T-cell (primary cell): Measurements from ENCODE around the gene SMOC1. TPM values are rescaled to one million over a fixed set of nuclear protein-coding genes. Genes with fewer than 3 reads are reported as not detected.

Source experiments
- ATAC-seq, 4 experiments: fragments of 200-7000 bp in 3 of 4; fragments of 150-1000 bp in 1 of 4; cut with Tn5 transposase; replicated peaks in 1 of 4; 1 replicate in 3 of 4; 2 replicates in 1 of 4; pipeline ENCODE4 v1.10.0; 2021; ENCODE audit warnings: moderate library complexity in 3 of 4, mild to moderate bottlenecking in 2 of 4, moderate number of reproducible peaks in 1 of 4
- CTCF ChIA-PET, 2 donors: fragments of 300-600 bp; sonication (Branson Sonifier 250); formaldehyde crosslinking; loops; one replicate each; lab custom pipeline; 2022; ENCODE audit warnings: antibody characterized with exemption in 2 of 2; lab: Charles Lee
- POLR2A ChIA-PET, 2 donors: fragments of 300-600 bp; sonication (Branson Sonifier 250); formaldehyde crosslinking; loops; one replicate each; lab custom pipeline; 2022; ENCODE audit warnings: antibody characterized with exemption in 2 of 2; lab: Charles Lee
- DNase-seq, 35 experiments: peaks; one replicate each; pipeline versions ENCODE4 v3.0.0 to v3.0.0-alpha.2; 2013 to 2023
- H3K27ac ChIP-seq: one replicate; pipeline ENCODE4 v1.5.1; 2013; ENCODE audit warnings: low read length
- H3K27me3 ChIP-seq, 2 experiments: replicated peaks in 1 of 2; 1 replicate in 1 of 2; 2 replicates in 1 of 2; pipeline versions ENCODE4 v1.6.1 to v1.7.0; 2013; ENCODE audit warnings: low read length in 1 of 2, mixed read lengths in 1 of 2; ENCODE audit not compliant: control insufficient read depth in 2 of 2, insufficient read depth in 2 of 2; ENCODE audit errors: extremely low read depth in 1 of 2
- H3K36me3 ChIP-seq, 2 donors: 1 replicate in 1 of 2; 2 replicates in 1 of 2; pipeline versions ENCODE4 v1.6.1 to v1.7.0; 2013; ENCODE audit warnings: low read length in 1 of 2; ENCODE audit not compliant: control insufficient read depth in 2 of 2, insufficient read depth in 1 of 2; ENCODE audit errors: extremely low read depth in 1 of 2
- H3K4me1 ChIP-seq, 2 experiments: 1 replicate in 1 of 2; 2 replicates in 1 of 2; pipeline versions ENCODE4 v1.6.1 to v1.7.0; 2013; ENCODE audit warnings: low read length in 2 of 2, mixed read lengths in 1 of 2; ENCODE audit not compliant: insufficient read depth in 2 of 2, control insufficient read depth in 1 of 2; ENCODE audit errors: extremely low read depth in 1 of 2
- H3K4me3 ChIP-seq, 2 donors: 1 replicate in 1 of 2; 2 replicates in 1 of 2; pipeline versions ENCODE4 v1.5.1 to v1.7.0; 2013; ENCODE audit warnings: mild to moderate bottlenecking in 2 of 2, low read length in 1 of 2, moderate library complexity in 1 of 2; ENCODE audit not compliant: control insufficient read depth in 1 of 2; ENCODE audit errors: extremely low read depth in 1 of 2
- H3K9me3 ChIP-seq: 2 replicates; pipeline ENCODE4 v1.7.0; 2013
- H3K27ac Mint-ChIP-seq, 2 donors: one replicate each; pipeline ENCODE4 v1.8.0; 2020 to 2021; ENCODE audit warnings: mild to moderate bottlenecking in 2 of 2, mixed read lengths in 2 of 2
- H3K27me3 Mint-ChIP-seq, 2 donors: one replicate each; pipeline ENCODE4 v1.8.0; 2021 to 2022; ENCODE audit warnings: mixed read lengths in 2 of 2
- H3K36me3 Mint-ChIP-seq: one replicate; pipeline ENCODE4 v1.8.0; 2021; ENCODE audit warnings: mixed read lengths
- H3K4me1 Mint-ChIP-seq, 3 donors: one replicate each; pipeline ENCODE4 v1.8.0; 2020 to 2022; ENCODE audit warnings: mixed read lengths in 3 of 3, mild to moderate bottlenecking in 1 of 3
- H3K4me3 Mint-ChIP-seq, 3 donors: one replicate each; pipeline ENCODE4 v1.8.0; 2020 to 2022; ENCODE audit warnings: mild to moderate bottlenecking in 3 of 3, mixed read lengths in 3 of 3, moderate library complexity in 3 of 3
- H3K9me3 Mint-ChIP-seq, 3 donors: one replicate each; pipeline ENCODE4 v1.8.0; 2020 to 2022; ENCODE audit warnings: mixed read lengths in 3 of 3
- WGBS: methylation state at CpG from one replicate; pipeline ENCODE4 v1.1.5; 2013; ENCODE audit warnings: missing lambda C conversion rate; ENCODE audit not compliant: insufficient coverage; 5-methylcytosine and 5-hydroxymethylcytosine counted together
- total RNA-seq, 35 experiments: library from RNA in 6 of 35; stranded (reverse) in 6 of 35; fragments of 120-200 nt in 1 of 35; gene quantifications; one replicate each; pipeline versions ENCODE4 v1.2.1 to v1.2.4 and lab custom pipeline; 2013 to 2026

The SMOC1 gene
- total RNA-seq, 5 donors from 2014 or later (not counting 1 experiment from before 2014, with no cell fraction given): not detected

DNA sequence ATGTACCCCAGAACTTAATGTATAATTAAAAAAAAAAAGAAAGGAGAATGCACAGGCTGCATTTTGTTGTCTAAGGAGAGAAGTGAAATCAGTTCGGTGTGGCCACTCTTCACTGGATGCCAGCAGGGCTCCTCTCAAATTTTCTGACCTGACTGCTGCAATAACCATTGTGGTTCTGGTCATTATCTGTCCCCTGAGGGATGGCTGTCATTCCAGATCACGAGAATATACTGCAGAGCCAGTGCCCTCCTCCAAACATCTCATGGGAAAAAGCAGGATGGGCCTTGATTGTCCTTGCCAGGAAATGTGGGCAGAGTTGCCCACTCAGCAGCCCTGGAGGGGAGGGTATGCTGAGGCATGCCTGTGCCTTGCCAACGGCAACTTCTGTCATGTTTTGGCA lies 170.4 kb downstream of the SMOC1 start:
- H3K4me1 Mint-ChIP-seq: peaks cover 4 to 6% (median 4%) of the 10 kb centered on the region in 3 donors
- H3K27me3 ChIP-seq: peaks cover 0 to 5% of the 10 kb centered on the region in 2 experiments
- POLR2A ChIA-PET: no interaction called here
- H3K4me3 ChIP-seq: no peak overlapping the region
- no peaks in the 10 kb centered on the region for H3K36me3 ChIP-seq
- peaks cover 14 to 18% of the 10 kb centered on the region in 2 donors for H3K27me3 Mint-ChIP-seq
- H3K9me3 ChIP-seq: no peaks in the 10 kb centered on the region
- no peaks in the 10 kb centered on the region for H3K36me3 Mint-ChIP-seq
- 100% methylated on average over 1 of the region's 3 CpGs for WGBS
- H3K27ac ChIP-seq: no peak overlapping the region
- ATAC-seq (no peak), DNase-seq (no peak)
- no peaks in the 10 kb centered on the region for H3K4me1 ChIP-seq
- H3K4me3 Mint-ChIP-seq: no peak overlapping the region
- CTCF ChIA-PET: interaction anchor here in 1 of 2 donors (0.6 kb wide), 1 partner anchor 90 kb away, joined by 3 read pairs; no protein-coding TSS in a partner anchor
- H3K9me3 Mint-ChIP-seq: peaks cover 0 to 5% (median 2%) of the 10 kb centered on the region in 3 donors
- H3K27ac Mint-ChIP-seq: no peak overlapping the region

DNA sequence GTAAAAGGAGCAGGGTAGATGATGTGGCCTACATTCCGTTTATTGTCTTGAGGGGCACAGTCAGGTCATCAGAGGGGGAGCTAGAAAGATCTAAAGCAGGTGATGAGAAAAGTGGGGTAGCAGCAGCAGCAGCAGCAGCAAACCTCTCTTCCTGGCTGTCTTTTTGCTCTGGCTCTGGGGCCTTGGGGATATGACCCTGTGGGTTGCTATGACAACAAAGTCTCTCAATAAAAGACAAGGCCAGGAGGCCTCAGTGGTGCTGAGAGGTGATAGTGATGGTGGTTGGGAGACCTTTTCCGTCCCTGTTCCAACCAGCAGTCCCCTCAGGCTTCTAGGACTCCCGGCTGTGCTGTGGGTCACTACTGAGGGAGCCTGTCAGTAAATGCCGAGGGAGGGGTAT lies 170.9 kb downstream of the SMOC1 start:
- Mint-ChIP-seq H3K9me3 (peaks cover 0 to 5% (median 2%) of the 10 kb centered on the region in 3 donors), H3K4me1 (peaks cover 4 to 6% (median 4%) of the 10 kb centered on the region in 3 donors), H3K27me3 (peaks cover 9 to 18% of the 10 kb centered on the region in 2 donors), H3K4me3 (no peak overlapping the region), H3K27ac (no peak overlapping the region), H3K36me3 (no peaks in the 10 kb centered on the region)
- DNase-seq (no peak), ATAC-seq (no peak)
- WGBS: 59% methylated on average over 2 of the region's 4 CpGs
- H3K4me3 ChIP-seq: no peak overlapping the region
- peaks cover 0 to 5% of the 10 kb centered on the region in 2 experiments for H3K27me3 ChIP-seq
- H3K27ac ChIP-seq: no peak overlapping the region
- no peaks in the 10 kb centered on the region for H3K9me3 ChIP-seq
- no peaks in the 10 kb centered on the region for H3K36me3 ChIP-seq
- CTCF ChIA-PET: interaction anchor here in 1 of 2 donors (0.6 kb wide), 1 partner anchor 90 kb away, joined by 3 read pairs; no protein-coding TSS in a partner anchor
- no peaks in the 10 kb centered on the region for H3K4me1 ChIP-seq
- POLR2A ChIA-PET: no interaction called here

DNA sequence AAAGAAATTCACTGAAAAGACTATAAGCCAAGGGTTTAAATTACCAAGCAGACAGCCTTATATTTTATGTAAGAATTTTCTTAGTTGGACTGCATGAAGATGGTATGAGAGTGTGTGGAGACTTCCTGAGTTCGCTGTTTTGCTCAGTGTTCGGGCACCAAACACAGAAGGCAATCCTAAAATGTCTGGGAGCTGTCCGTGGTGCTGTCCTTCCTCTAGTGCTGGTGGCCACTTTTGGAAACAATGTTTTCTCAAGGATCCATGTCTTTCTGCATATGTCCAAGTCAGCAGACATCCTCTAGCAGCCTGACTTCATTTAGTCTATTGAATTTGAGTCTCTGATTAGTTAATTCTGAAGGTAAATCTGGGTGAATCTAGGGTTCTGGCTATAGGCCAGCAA lies 173.8 kb downstream of the SMOC1 start:
- Mint-ChIP-seq H3K4me3 (no peak overlapping the region), H3K9me3 (peaks cover 0 to 5% (median 2%) of the 10 kb centered on the region in 3 donors), H3K36me3 (no peaks in the 10 kb centered on the region), H3K27me3 (peaks cover 13 to 17% of the 10 kb centered on the region in 2 donors), H3K4me1 (peaks cover 4 to 6% (median 4%) of the 10 kb centered on the region in 3 donors), H3K27ac (no peak overlapping the region)
- CTCF ChIA-PET: no interaction called here
- ATAC-seq (no peak), DNase-seq (peak in 2 of 35 experiments; percentile 2 to 4)
- H3K4me3 ChIP-seq: no peak overlapping the region
- no peaks in the 10 kb centered on the region for H3K4me1 ChIP-seq
- peaks cover 0 to 6% of the 10 kb centered on the region in 2 experiments for H3K27me3 ChIP-seq
- H3K27ac ChIP-seq: no peak overlapping the region
- WGBS: 77% methylated on average over 3 of the region's 3 CpGs
- no peaks in the 10 kb centered on the region for H3K36me3 ChIP-seq
- POLR2A ChIA-PET: no interaction called here
- H3K9me3 ChIP-seq: no peaks in the 10 kb centered on the region

DNA sequence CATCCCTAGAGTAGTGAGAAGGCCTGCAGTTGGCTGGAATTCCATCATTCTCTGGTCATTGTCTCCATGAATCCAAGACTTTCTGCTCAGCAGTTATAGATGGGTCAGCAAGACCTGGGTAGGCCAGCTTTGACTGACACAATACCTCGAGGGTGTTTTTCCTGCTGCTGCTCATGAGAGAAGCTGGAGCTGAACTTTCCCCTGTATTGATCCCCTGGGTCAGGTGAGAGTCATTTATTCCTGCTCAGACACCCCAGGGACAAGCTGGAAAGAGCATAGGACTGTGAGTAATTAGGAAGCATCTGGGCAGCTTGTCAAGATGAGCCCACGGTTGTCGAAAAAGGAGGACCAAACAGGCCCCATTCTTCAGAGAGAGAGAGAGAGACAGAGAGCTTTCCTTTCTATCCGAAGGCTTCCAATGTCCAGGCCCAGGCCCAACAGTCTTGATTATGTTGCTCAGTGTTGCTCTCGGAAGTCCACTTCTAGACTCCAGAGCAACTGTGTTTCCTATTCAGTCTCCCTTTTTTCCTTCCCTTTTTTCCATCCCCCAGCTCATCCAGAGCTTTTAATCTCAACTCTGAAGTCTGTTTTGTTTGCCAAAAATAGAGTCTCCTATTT lies 178.4 kb downstream of the SMOC1 start:
- H3K36me3 ChIP-seq: no peaks in the 10 kb centered on the region
- H3K4me3 Mint-ChIP-seq: no peak overlapping the region
- no peak overlapping the region for H3K27ac Mint-ChIP-seq
- ATAC-seq (no peak), DNase-seq (no peak)
- no peaks in the 10 kb centered on the region for H3K36me3 Mint-ChIP-seq
- no peak overlapping the region for H3K4me3 ChIP-seq
- no peak overlapping the region for H3K27ac ChIP-seq
- peaks cover 0 to 6% of the 10 kb centered on the region in 2 experiments for H3K27me3 ChIP-seq
- POLR2A ChIA-PET: no interaction called here
- peaks cover 20 to 27% of the 10 kb centered on the region in 2 donors for H3K27me3 Mint-ChIP-seq
- no peaks in the 10 kb centered on the region for H3K9me3 ChIP-seq
- peaks cover 0 to 10% (median 2%) of the 10 kb centered on the region in 3 donors for H3K9me3 Mint-ChIP-seq
- H3K4me1 Mint-ChIP-seq: peaks cover 0 to 2% (median under 1%) of the 10 kb centered on the region in 3 donors
- CTCF ChIA-PET: no interaction called here
- WGBS: 76% methylated on average over 5 of the region's 5 CpGs
- no peaks in the 10 kb centered on the region for H3K4me1 ChIP-seq

DNA sequence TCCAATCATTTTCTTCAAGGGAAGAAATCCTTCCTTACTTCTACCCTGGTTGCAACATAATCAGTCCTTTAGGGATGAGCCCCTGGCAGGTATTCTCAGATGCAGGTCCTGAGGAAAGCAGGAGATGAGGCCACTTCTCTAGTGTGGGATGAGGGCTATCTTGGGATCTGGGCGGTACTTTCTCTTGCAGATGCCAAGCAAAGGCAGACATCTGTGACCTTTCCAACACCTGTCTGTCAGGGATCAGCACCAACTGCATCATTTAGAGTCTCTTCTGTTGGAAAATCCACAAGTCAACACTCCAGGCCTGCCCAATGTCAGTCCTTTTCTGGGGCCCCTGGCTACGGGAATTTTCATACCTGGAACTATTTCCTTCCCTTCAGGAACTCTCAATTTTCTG lies 180.3 kb downstream of the SMOC1 start:
- Mint-ChIP-seq H3K9me3 (peaks cover 0 to 5% (median 0%) of the 10 kb centered on the region in 3 donors), H3K27me3 (peaks cover 24% of the 10 kb centered on the region in 2 donors), H3K27ac (no peak overlapping the region), H3K4me3 (no peak overlapping the region), H3K4me1 (no peaks in the 10 kb centered on the region), H3K36me3 (no peaks in the 10 kb centered on the region)
- CTCF ChIA-PET: no interaction called here
- H3K4me1 ChIP-seq: no peaks in the 10 kb centered on the region
- no peaks in the 10 kb centered on the region for H3K36me3 ChIP-seq
- no CpG with 5 or more reads among the region's 2 CpGs for WGBS
- no peak overlapping the region for H3K4me3 ChIP-seq
- H3K27me3 ChIP-seq: peaks cover 0 to 9% of the 10 kb centered on the region in 2 experiments
- DNase-seq (no peak), ATAC-seq (no peak)
- H3K27ac ChIP-seq: no peak overlapping the region
- H3K9me3 ChIP-seq: no peaks in the 10 kb centered on the region
- POLR2A ChIA-PET: no interaction called here

DNA sequence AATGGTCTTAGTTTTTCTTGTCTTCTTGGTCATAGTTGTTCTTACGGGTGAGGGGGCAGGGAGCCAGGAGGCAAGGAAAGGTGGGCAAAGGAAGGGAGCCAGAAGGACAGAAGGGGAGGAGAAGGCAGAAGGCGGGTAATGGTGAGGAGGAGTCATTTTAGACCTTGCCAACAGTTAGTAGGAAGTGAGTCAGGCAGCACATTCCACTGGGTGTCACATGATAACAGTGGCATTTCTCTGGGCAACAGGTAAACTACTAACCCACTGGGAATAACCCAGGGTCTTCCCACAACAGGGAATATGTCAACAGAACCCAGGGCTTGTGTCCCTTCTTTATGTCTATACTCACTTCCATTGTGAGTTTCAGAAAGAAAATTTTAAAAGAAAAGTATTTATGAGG lies 181.9 kb downstream of the SMOC1 start:
- Mint-ChIP-seq H3K27me3 (peaks cover 22 to 26% of the 10 kb centered on the region in 2 donors), H3K27ac (no peak overlapping the region), H3K36me3 (no peaks in the 10 kb centered on the region), H3K9me3 (peaks cover 0 to 5% (median 0%) of the 10 kb centered on the region in 3 donors), H3K4me1 (no peaks in the 10 kb centered on the region), H3K4me3 (no peak overlapping the region)
- H3K27me3 ChIP-seq: peaks cover 0 to 9% of the 10 kb centered on the region in 2 experiments
- ATAC-seq: no peak
- POLR2A ChIA-PET: no interaction called here
- H3K27ac ChIP-seq: no peak overlapping the region
- no peaks in the 10 kb centered on the region for H3K4me1 ChIP-seq
- no CpG with 5 or more reads among the region's 2 CpGs for WGBS
- CTCF ChIA-PET: no interaction called here
- DNase-seq: no peak
- H3K4me3 ChIP-seq: no peak overlapping the region
- no peaks in the 10 kb centered on the region for H3K36me3 ChIP-seq
- H3K9me3 ChIP-seq: no peaks in the 10 kb centered on the region
